ENCODE results near the gene YPEL1.

DNA sequence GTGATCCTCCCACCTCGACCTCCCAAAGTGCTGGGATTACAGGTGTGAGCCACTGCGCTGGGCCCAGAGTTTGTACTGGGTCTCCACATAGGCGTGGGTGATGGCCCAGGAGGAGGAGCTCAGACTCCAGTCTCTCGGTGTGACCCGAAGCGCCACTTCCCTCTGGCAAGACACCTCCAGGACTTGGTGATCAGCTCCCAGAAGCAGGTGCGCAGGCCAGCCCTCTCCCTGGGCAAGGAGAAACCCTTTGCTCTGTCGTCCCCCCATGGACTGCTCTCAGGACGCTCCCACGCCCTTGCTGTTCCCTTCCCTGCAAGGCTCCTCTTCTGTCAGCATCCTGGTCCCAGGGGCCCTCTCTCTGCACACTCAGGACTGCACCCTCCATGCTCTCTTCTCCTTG is 5.5 kb upstream of the YPEL1 start:
- TF ChIP-seq, protein P1, sequence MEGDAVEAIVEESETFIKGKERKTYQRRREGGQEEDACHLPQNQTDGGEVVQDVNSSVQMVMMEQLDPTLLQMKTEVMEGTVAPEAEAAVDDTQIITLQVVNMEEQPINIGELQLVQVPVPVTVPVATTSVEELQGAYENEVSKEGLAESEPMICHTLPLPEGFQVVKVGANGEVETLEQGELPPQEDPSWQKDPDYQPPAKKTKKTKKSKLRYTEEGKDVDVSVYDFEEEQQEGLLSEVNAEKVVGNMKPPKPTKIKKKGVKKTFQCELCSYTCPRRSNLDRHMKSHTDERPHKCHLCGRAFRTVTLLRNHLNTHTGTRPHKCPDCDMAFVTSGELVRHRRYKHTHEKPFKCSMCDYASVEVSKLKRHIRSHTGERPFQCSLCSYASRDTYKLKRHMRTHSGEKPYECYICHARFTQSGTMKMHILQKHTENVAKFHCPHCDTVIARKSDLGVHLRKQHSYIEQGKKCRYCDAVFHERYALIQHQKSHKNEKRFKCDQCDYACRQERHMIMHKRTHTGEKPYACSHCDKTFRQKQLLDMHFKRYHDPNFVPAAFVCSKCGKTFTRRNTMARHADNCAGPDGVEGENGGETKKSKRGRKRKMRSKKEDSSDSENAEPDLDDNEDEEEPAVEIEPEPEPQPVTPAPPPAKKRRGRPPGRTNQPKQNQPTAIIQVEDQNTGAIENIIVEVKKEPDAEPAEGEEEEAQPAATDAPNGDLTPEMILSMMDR (conservative IDR thresholded peaks at IDR 0.05; ENCODE audit: low read length) = no peak
- no peak for TF ChIP-seq EZH2phosphoT487 (IDR thresholded peaks at IDR 0.05; ENCODE audit: borderline replicate concordance)

All from Loucy (cell line).